SK-N-MC (cell line): ENCODE results near the gene LAMC3.

Experiments
- EZH2 ChIP-seq: fragments of 200-600 bp; sonication (generic); IDR thresholded peaks from one replicate; pipeline ENCODE4 v1.6.1; 2017; ENCODE audit warnings: antibody characterized with exemption
- FOXP2 ChIP-seq: optimal IDR thresholded peaks from 2 replicates; pipeline ENCODE3; 2011; ENCODE audit warnings: mild to moderate bottlenecking, moderate library complexity; ENCODE audit not compliant: insufficient read depth; ENCODE audit errors: extremely low read length, control extremely low read depth
- POLR2AphosphoS5 ChIP-seq: IDR thresholded peaks from 2 replicates; pipeline ENCODE4 v1.6.1; 2012; ENCODE audit warnings: mild to moderate bottlenecking, low read depth, low read length, borderline replicate concordance

- no peak for TF ChIP-seq EZH2
- TF ChIP-seq POLR2AphosphoS5 = no peak
- TF ChIP-seq FOXP2 = no peak
Measured at GRCh38 chr9:131082774-131083512, 74.0 kb downstream of the LAMC3 start.
